K562 (cell line): ENCODE data around the gene MAN1A1. TPM values are rescaled to one million over a fixed set of nuclear protein-coding genes. Genes with fewer than 3 reads are reported as not detected.

Experiments
- ATAC-seq: fragments of 200-7000 bp; cut with Tn5 transposase; 3 replicates; pipeline ENCODE4 v1.9.1; 2020; ENCODE audit warnings: moderate library complexity
- BruUV-seq: library from RNA; stranded (reverse); fragments of 400-500 nt; replicated peaks from 2 replicates; lab custom pipeline; 2021; lab: Mats Ljungman, UMichigan
- CTCF ChIA-PET: fragments of 300-600 bp; formaldehyde crosslinking; extraction: SDS; loops from one replicate; lab custom pipeline; 2021; ENCODE audit warnings: low intra/inter-chr PET ratio; lab: Yijun Ruan, JAX
- POLR2A ChIA-PET: fragments of 300-600, 350-650 bp; sonication (Branson Sonifier 250); formaldehyde crosslinking; extraction: SDS; loops from one replicate; lab custom pipeline; 2021; ENCODE audit warnings: antibody characterized with exemption, inconsistent platforms; lab: Yijun Ruan, JAX
- DNase-seq, 4 experiments: peaks; one replicate each; pipeline versions ENCODE4 v3.0.0 to v3.0.0-alpha.2; 2011 to 2018; ENCODE audit warnings: low spot score in 3 of 4, mixed read lengths in 3 of 4; ENCODE audit errors: extremely low read depth in 1 of 4
- FAIRE-seq: peaks from 2 replicates; lab custom pipeline; 2011; peaks lifted over from hg19 to GRCh38; lab: Jason Lieb, UNC
- H2AFZ ChIP-seq: 2 replicates; pipeline ENCODE4 v1.6.0; 2011; ENCODE audit warnings: low read depth, low read length, control low read depth, inconsistent platforms
- H3K27ac ChIP-seq: fragments of 200-600 bp; 3 replicates; pipeline ENCODE4 v1.8.0; 2011; ENCODE audit warnings: low read depth, mild to moderate bottlenecking, control low read depth, inconsistent platforms, low read length, moderate library complexity, mixed read lengths; ENCODE audit errors: extremely low read depth
- H3K27me3 ChIP-seq, 2 experiments: fragments of 300-600 bp in 1 of 2; 2 replicates in 1 of 2; 3 replicates in 1 of 2; pipeline versions ENCODE4 v1.6.0 to v1.8.0; 2011; ENCODE audit warnings: inconsistent platforms in 2 of 2, low read length in 2 of 2, mild to moderate bottlenecking in 1 of 2, mixed read lengths in 1 of 2, moderate library complexity in 1 of 2; ENCODE audit not compliant: control insufficient read depth in 2 of 2, insufficient read depth in 2 of 2
- H3K36me3 ChIP-seq: fragments of 300-600 bp; 3 replicates; pipeline ENCODE4 v1.8.0; 2011; ENCODE audit warnings: mild to moderate bottlenecking, low read length, inconsistent platforms; ENCODE audit not compliant: control insufficient read depth, insufficient read depth
- H3K4me1 ChIP-seq, 2 experiments: fragments of 200-600 bp in 1 of 2; replicated peaks in 1 of 2; 2 replicates in 1 of 2; 3 replicates in 1 of 2; pipeline versions ENCODE4 v1.5.1 to v1.8.0; 2011; ENCODE audit warnings: inconsistent platforms in 2 of 2, low read length in 2 of 2, mild to moderate bottlenecking in 1 of 2, mixed read lengths in 1 of 2, moderate library complexity in 1 of 2; ENCODE audit not compliant: control insufficient read depth in 2 of 2, insufficient read depth in 2 of 2
- H3K4me2 ChIP-seq: 2 replicates; pipeline ENCODE4 v1.6.1; 2011; ENCODE audit warnings: low read length, control low read depth, inconsistent platforms, mixed read lengths; ENCODE audit not compliant: insufficient read depth
- H3K4me3 ChIP-seq: fragments of 200-600 bp; sonication (generic), shearing (Covaris generic); 2 replicates; pipeline ENCODE4 v1.5.1; 2016; ENCODE audit warnings: control low read depth, inconsistent platforms
- H3K79me2 ChIP-seq: fragments of 200-600 bp; 3 replicates; pipeline ENCODE4 v1.8.0; 2011; ENCODE audit warnings: low read length, inconsistent platforms; ENCODE audit not compliant: control insufficient read depth, insufficient read depth
- H3K9ac ChIP-seq, 2 experiments: 2 replicates each; pipeline versions ENCODE4 v1.6.0 to v1.6.1; 2011; ENCODE audit warnings: low read depth in 2 of 2, low read length in 2 of 2, control low read depth in 1 of 2, inconsistent platforms in 1 of 2, mild to moderate bottlenecking in 1 of 2, mixed read lengths in 1 of 2; ENCODE audit not compliant: insufficient read depth in 1 of 2
- H3K9me1 ChIP-seq: one replicate; pipeline ENCODE4 v1.6.0; 2011; ENCODE audit warnings: inconsistent platforms, mild to moderate bottlenecking, low read length, moderate library complexity; ENCODE audit not compliant: control insufficient read depth, insufficient read depth
- H3K9me3 ChIP-seq: replicated peaks from 2 replicates; pipeline ENCODE4 v1.5.1; 2011; ENCODE audit warnings: low read depth, low read length, inconsistent platforms; ENCODE audit not compliant: control insufficient read depth, insufficient read depth
- H4K20me1 ChIP-seq: replicated peaks from 2 replicates; pipeline ENCODE4 v1.6.1; 2011; ENCODE audit warnings: low read length, inconsistent platforms, mixed read lengths; ENCODE audit not compliant: control insufficient read depth, insufficient read depth
- ARID3B ChIP-seq: fragments of 250-450 bp; sonication (Bioruptor Pico); IDR thresholded peaks from 2 replicates; pipeline ENCODE4 v1.4.0; 2020; ENCODE audit warnings: borderline replicate concordance
- ATF3 ChIP-seq, 2 experiments: fragments of 450-650 bp in 1 of 2; sonication (generic) in 1 of 2; formaldehyde crosslinking in 1 of 2; IDR thresholded peaks in 1 of 2; conservative IDR thresholded peaks in 1 of 2; 2 replicates each; pipeline versions ENCODE4 v1.6.1 to v1.8.1; 2016 to 2023; ENCODE audit warnings: mild to moderate bottlenecking in 2 of 2, moderate library complexity in 2 of 2, inconsistent platforms in 1 of 2, missing genetic modification reagents in 1 of 2
- CBX3 ChIP-seq, 2 experiments: IDR thresholded peaks; 1 replicate in 1 of 2; 2 replicates in 1 of 2; pipeline ENCODE4 v1.6.1; 2012; ENCODE audit warnings: inconsistent platforms in 2 of 2, low read length in 2 of 2, borderline replicate concordance in 1 of 2, control low read depth in 1 of 2
- CEBPB ChIP-seq: fragments of 450-650 bp; IDR thresholded peaks from 2 replicates; pipeline ENCODE4 v1.6.1; 2016; ENCODE audit warnings: missing genetic modification characterization, missing compliant biosample characterization
- FOXP4 ChIP-seq: sonication (generic); formaldehyde crosslinking; IDR thresholded peaks from 2 replicates; pipeline ENCODE4 v1.8.0; 2022; ENCODE audit warnings: mild to moderate bottlenecking, missing genetic modification reagents, borderline replicate concordance
- MECOM ChIP-seq: fragments of 250-450 bp; sonication (Bioruptor Pico); IDR thresholded peaks from 2 replicates; pipeline ENCODE4 v1.8.0; 2022; ENCODE audit warnings: inconsistent platforms
- NFYB ChIP-seq: IDR thresholded peaks from 2 replicates; pipeline ENCODE4 v1.6.1; 2011; ENCODE audit warnings: mild to moderate bottlenecking, moderate library complexity; ENCODE audit not compliant: insufficient read length; ENCODE audit errors: extremely low read depth
- NR4A1 ChIP-seq, 2 experiments: fragments of 250-450 bp in 1 of 2; fragments of 450-650 bp in 1 of 2; sonication (Bioruptor Pico) in 1 of 2; IDR thresholded peaks; 2 replicates each; pipeline versions ENCODE4 v1.4.0 to v1.6.1; 2016 to 2020; ENCODE audit warnings: mild to moderate bottlenecking in 2 of 2, missing compliant biosample characterization in 1 of 2, missing genetic modification characterization in 1 of 2, moderate library complexity in 1 of 2
- NUFIP1 ChIP-seq: fragments of 450-650 bp; IDR thresholded peaks from 2 replicates; pipeline ENCODE4 v1.6.1; 2018; ENCODE audit not compliant: partially characterized antibody
- SMARCB1 ChIP-seq: IDR thresholded peaks from 2 replicates; pipeline ENCODE4 v1.6.1; 2011; ENCODE audit warnings: improper control_type of control experiment, low read depth; ENCODE audit not compliant: insufficient read length
- SMARCC2 ChIP-seq: fragments of 450-650 bp; IDR thresholded peaks from 2 replicates; pipeline ENCODE4 v1.6.1; 2017; ENCODE audit warnings: antibody characterized with exemption, moderate library complexity, mild to moderate bottlenecking, low read depth
- TARDBP ChIP-seq: fragments of 450-650 bp; IDR thresholded peaks from 2 replicates; pipeline ENCODE4 v1.6.1; 2016
- ZNF655 ChIP-seq: fragments of 250-450 bp; sonication (Bioruptor Pico); IDR thresholded peaks from 2 replicates; pipeline ENCODE4 v1.5.0; 2021
- ZNF76 ChIP-seq: fragments of 250-450 bp; sonication (Bioruptor Pico); IDR thresholded peaks from 2 replicates; pipeline ENCODE4 v1.4.0; 2020; ENCODE audit warnings: mild to moderate bottlenecking, moderate library complexity, borderline replicate concordance
- WGBS: fragments of 100-300 bp; shearing (Covaris generic); methylation state at CpG from one replicate; pipeline ENCODE4 v1.1.6; 2016; ENCODE audit warnings: low coverage, mixed read lengths; ENCODE audit not compliant: insufficient coverage; ENCODE audit errors: missing lambda C conversion rate; 5-methylcytosine and 5-hydroxymethylcytosine counted together
- in situ Hi-C: fragments of 300-500 bp; cut with MboI; formaldehyde crosslinking; loops from 4 replicates; pipeline ENCODE4 v1.15.0; 2018; ENCODE audit warnings: inconsistent platforms, mixed read lengths
- intact Hi-C: fragments of 100-400 bp; cut with micrococcal nuclease; formaldehyde crosslinking; loops from 2 replicates; pipeline ENCODE4 v1.14.2; 2022
- polyA plus RNA-seq, 8 experiments: library from polyadenylated mRNA; depleted of rRNA in 4 of 8; stranded (reverse) in 5 of 8; unstranded in 3 of 8; fragments of >200 nt; fragmentation: Nextera tagmentation in 2 of 8; fragmentation: Illumina TruSeq in 1 of 8; extraction: Ambion mirVana in 2 of 8; extraction: Trizol in 1 of 8; gene quantifications; 2 replicates each; pipeline versions ENCODE4 v1.2.1 to v1.2.3, GENCODE V29; 2011 to 2014; ENCODE audit warnings: inconsistent platforms in 1 of 8, missing spikeins in 1 of 8
- total RNA-seq, 7 experiments: library from RNA; depleted of rRNA in 6 of 7; stranded (reverse); fragments of >200 nt in 6 of 7; fragmentation: Illumina TruSeq in 2 of 7; extraction: Trizol in 2 of 7; gene quantifications; 2 replicates each; pipeline versions ENCODE4 v1.2.1 to v1.2.3, GENCODE V29; 2011 to 2021; ENCODE audit warnings: low replicate concordance in 1 of 7

MAN1A1 gene
- total and polyA plus RNA-seq, 9 of the 15 experiments (the other 6 are each of a cell fraction or from before 2014, with no cell fraction given): 24.5 to 78.4 (median 59.7) TPM

- peak; percentile 6 for TF ChIP-seq NFYB
Measured at GRCh38 chr6:119319694-119320093, 29.9 kb downstream of the MAN1A1 start (continued).

- H3K9me3 ChIP-seq: no peaks in the 10 kb centered on the region
- CTCF ChIA-PET: no interaction called here
- H3K4me3 ChIP-seq: no peak overlapping the region
- no peaks in the 10 kb centered on the region for H4K20me1 ChIP-seq
- intact Hi-C loops: no loop called here
- no peak overlapping the region for H3K27ac ChIP-seq
- FAIRE-seq: no peak
- H3K4me1 ChIP-seq: peaks cover 27 to 68% of the 10 kb centered on the region in 2 experiments
- no peak for DNase-seq
- WGBS: 89% methylated on average over 1 of the region's 1 CpG
- H3K9me1 ChIP-seq: no peaks in the 10 kb centered on the region
- no peak overlapping the region for H3K4me2 ChIP-seq
- peaks cover 74% of the 10 kb centered on the region for H3K36me3 ChIP-seq
- in situ Hi-C loops: no loop called here
- no peak overlapping the region for H2AFZ ChIP-seq
- BruUV-seq: no TSS peak
- no peak overlapping the region for H3K9ac ChIP-seq
- POLR2A ChIA-PET: no interaction called here
- peaks cover 100% of the 10 kb centered on the region for H3K79me2 ChIP-seq
- H3K27me3 ChIP-seq: no peaks in the 10 kb centered on the region
- no peak for ATAC-seq
- TF ChIP-seq MECOM (no peak), FOXP4 (no peak), ZNF655 (no peak), SMARCC2 (no peak), CEBPB (tag) (peak; percentile 75), SMARCB1 (no peak), NR4A1 (CRISPR knock-in tag; IDR thresholded peaks at IDR 0.05) (no peak), NR4A1 (tag; IDR thresholded peaks at IDR 0.05) (no peak), ARID3B (CRISPR knock-in tag) (no peak), TARDBP (no peak), CBX3 (IDR thresholded peaks at IDR 0.05; ENCODE audit: borderline replicate concordance in 1 of 2, low read length in 2 of 2) (no peak), ZNF76 (no peak), NUFIP1 (no peak), ATF3 (IDR thresholded peaks at IDR 0.05) (peak; percentile 22; the same call in 1 of the 2 replicates), ATF3 (CRISPR knock-in tag; conservative IDR thresholded peaks at IDR 0.05) (no peak)
Measured at GRCh38 chr6:119318730-119319129, 30.8 kb downstream of the MAN1A1 start.
